GM12872 (cell line): ENCODE measurements around the gene ACE2.

Source experiments
- CTCF ChIP-seq: IDR thresholded peaks from 3 replicates; pipeline ENCODE4 v1.5.1; 2011; ENCODE audit warnings: low read depth, mild to moderate bottlenecking, low read length, moderate library complexity; ENCODE audit not compliant: insufficient read depth

ACE2 gene

GRCh38 chrX:15601932-15602331, 1.2 kb upstream of the ACE2 start:
- no peak for TF ChIP-seq CTCF

- TF ChIP-seq CTCF: no peak
These were observed 711 bp downstream of the ACE2 start for GRCh38 chrX:15600049-15600448.

- TF ChIP-seq CTCF: no peak
These were observed 1.3 kb downstream of the ACE2 start for GRCh38 chrX:15599461-15599860.

GRCh38 chrX:15598026-15598425, 2.7 kb downstream of the ACE2 start:
- no peak for TF ChIP-seq CTCF

DNA sequence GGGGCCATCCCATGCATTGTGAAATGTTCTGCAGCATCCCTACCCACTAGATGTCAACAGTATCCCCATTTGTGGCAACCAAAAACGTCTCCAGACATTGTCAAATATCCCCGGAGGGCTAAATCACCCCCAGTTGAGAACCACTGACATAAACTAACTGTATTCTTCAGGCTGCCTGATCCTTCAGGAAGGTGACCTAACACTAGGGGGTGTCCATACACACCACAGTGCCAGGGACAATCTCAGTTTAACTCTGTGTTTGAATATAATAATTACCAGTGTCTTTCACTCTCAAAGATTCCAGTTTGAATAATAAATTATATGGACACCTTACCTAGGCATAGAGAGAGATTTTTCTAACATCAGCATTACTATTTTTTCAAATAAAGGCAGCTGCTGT, 6.4 kb downstream of the ACE2 start:
- TF ChIP-seq CTCF: no peak

DNA sequence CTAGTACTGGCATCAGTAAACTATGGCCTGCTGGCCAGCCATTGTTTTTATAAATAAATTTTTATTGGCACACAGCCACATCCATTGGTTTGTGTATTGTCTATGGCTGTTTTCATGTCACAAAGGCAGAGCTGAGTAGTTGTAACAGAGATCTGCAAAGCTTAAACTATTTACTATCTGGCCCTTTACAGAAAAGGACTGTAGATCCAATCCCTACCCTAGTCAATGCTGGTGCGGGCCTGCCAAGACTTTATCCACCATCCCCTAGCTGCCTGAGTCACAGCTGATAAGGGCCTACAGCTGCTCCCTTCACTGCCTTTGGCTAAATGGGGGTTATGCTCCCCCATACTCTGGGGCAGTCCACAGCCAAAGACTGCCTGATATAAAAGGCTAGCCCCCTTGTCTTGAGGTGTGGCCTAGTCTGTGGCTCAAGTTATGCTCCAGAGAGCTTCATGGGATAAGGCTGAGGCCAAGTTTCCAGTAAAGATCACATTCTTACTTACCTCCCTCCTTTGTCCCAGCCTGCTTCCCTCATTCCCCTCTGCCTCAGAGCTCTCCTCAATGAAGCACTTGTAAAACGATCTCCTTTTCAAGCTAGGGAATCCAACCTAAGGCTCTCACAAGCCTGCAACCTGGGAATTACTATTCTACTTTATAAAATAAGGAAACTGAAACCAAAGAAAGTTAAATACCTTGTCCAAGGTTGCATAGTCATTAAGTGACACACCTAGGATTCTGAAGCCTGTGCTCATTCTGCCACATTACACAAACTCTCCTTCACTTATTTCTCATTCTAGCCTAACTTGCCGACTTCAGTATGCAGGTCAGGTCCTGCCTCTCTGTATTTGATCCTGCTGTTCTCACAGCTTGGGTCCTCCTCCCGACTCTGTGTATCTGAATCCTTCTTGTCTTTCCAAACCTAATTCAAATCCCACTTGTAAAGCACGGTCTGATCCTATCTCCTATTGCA, 20.7 kb downstream of the ACE2 start:
- no peak for TF ChIP-seq CTCF

DNA sequence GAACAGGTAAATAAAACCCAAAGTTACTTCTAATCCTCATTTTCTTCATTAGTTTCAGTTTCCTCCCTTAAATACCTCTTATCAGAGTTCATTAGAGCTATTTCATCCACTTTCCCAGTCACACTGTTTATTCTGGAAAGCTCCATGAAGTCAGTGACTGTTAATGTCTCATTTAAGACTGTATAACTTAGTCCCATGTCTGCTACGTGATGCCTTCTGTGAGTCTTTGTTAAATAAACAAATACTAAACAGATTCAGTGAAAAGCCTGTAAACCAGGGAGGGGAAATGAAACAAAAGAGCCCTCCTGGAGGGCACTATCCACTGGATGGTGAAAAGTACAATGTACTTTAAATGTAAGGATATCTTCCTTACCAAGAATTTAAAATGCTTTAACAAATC, 24.7 kb downstream of the ACE2 start:
- no peak for TF ChIP-seq CTCF
